RWPE2 (cell line): ENCODE measurements around the gene ALLC.
A peak's percentile ranks its signal among the peaks of the same experiment; 100 is the strongest.

Experiments used
- ATAC-seq: fragments of 200-7000 bp; cut with Tn5 transposase; 3 replicates; pipeline ENCODE4 v1.9.1; 2021; ENCODE audit warnings: low read depth
- DNase-seq: peaks from one replicate; pipeline ENCODE4 v3.0.0-alpha.2; 2020; ENCODE audit warnings: low spot score
- H3K27ac ChIP-seq: fragments of 450-650 bp; 2 replicates; pipeline ENCODE4 v1.5.1; 2017; ENCODE audit warnings: mild to moderate bottlenecking; ENCODE audit not compliant: poor library complexity, severe bottlenecking
- H3K27me3 ChIP-seq: fragments of 250-450 bp; sonication (Bioruptor Pico); 2 replicates; pipeline ENCODE4 v1.5.1; 2021; ENCODE audit warnings: mild to moderate bottlenecking, moderate library complexity; ENCODE audit not compliant: insufficient read depth, poor library complexity, severe bottlenecking
- H3K36me3 ChIP-seq: fragments of 250-450 bp; sonication (Bioruptor Pico); 2 replicates; pipeline ENCODE4 v1.5.1; 2020; ENCODE audit warnings: low read depth, mild to moderate bottlenecking, moderate library complexity
- H3K4me1 ChIP-seq: fragments of 250-450 bp; sonication (Bioruptor Pico); 2 replicates; pipeline ENCODE4 v1.5.1; 2021; ENCODE audit warnings: mild to moderate bottlenecking, moderate library complexity; ENCODE audit not compliant: insufficient read depth, poor library complexity, severe bottlenecking
- H3K4me3 ChIP-seq: fragments of 250-450 bp; sonication (Bioruptor Pico); 2 replicates; pipeline ENCODE4 v1.5.1; 2021; ENCODE audit warnings: mild to moderate bottlenecking, moderate library complexity; ENCODE audit not compliant: severe bottlenecking
- H3K9me3 ChIP-seq: fragments of 250-450 bp; sonication (Bioruptor Pico); 2 replicates; pipeline ENCODE4 v1.5.1; 2021; ENCODE audit warnings: mild to moderate bottlenecking, moderate library complexity; ENCODE audit not compliant: severe bottlenecking
- TF ChIP-seq, protein P1 (sequence below): fragments of 450-650 bp; IDR thresholded peaks from one replicate; pipeline ENCODE4 v1.5.1; 2017; ENCODE audit warnings: mild to moderate bottlenecking, moderate library complexity; ENCODE audit not compliant: poor library complexity, severe bottlenecking

The ALLC gene

DNA sequence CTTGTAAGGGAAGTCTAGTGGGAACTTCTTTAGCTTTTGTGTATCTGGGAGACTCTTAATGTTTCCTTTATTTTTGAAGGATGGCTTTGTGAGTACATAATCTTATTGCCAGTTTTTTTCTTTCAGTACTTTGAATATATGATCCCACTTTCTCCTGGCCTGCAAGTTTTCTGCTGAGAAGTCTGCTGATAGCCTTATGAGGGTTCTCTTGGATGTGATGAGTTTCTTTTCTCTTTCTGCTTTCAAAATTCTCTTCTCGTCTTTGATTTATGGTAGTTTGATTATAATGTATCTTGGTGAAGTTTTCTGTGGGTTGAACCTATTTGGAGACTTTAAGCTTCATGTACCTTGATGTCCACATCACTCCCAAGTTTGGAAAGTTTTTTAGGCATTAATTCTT, 35.0 kb upstream of the ALLC start:
- Histone ChIP-seq H3K27me3 (no peaks in the 10 kb centered on the region), H3K27ac (no peak overlapping the region), H3K4me3 (no peak overlapping the region), H3K9me3 (peaks cover 3% of the 10 kb centered on the region), H3K4me1 (peaks cover 13% of the 10 kb centered on the region), H3K36me3 (no peaks in the 10 kb centered on the region)
- TF ChIP-seq, protein P1, sequence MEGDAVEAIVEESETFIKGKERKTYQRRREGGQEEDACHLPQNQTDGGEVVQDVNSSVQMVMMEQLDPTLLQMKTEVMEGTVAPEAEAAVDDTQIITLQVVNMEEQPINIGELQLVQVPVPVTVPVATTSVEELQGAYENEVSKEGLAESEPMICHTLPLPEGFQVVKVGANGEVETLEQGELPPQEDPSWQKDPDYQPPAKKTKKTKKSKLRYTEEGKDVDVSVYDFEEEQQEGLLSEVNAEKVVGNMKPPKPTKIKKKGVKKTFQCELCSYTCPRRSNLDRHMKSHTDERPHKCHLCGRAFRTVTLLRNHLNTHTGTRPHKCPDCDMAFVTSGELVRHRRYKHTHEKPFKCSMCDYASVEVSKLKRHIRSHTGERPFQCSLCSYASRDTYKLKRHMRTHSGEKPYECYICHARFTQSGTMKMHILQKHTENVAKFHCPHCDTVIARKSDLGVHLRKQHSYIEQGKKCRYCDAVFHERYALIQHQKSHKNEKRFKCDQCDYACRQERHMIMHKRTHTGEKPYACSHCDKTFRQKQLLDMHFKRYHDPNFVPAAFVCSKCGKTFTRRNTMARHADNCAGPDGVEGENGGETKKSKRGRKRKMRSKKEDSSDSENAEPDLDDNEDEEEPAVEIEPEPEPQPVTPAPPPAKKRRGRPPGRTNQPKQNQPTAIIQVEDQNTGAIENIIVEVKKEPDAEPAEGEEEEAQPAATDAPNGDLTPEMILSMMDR: no peak
- DNase-seq (no peak), ATAC-seq (no peak)

DNA sequence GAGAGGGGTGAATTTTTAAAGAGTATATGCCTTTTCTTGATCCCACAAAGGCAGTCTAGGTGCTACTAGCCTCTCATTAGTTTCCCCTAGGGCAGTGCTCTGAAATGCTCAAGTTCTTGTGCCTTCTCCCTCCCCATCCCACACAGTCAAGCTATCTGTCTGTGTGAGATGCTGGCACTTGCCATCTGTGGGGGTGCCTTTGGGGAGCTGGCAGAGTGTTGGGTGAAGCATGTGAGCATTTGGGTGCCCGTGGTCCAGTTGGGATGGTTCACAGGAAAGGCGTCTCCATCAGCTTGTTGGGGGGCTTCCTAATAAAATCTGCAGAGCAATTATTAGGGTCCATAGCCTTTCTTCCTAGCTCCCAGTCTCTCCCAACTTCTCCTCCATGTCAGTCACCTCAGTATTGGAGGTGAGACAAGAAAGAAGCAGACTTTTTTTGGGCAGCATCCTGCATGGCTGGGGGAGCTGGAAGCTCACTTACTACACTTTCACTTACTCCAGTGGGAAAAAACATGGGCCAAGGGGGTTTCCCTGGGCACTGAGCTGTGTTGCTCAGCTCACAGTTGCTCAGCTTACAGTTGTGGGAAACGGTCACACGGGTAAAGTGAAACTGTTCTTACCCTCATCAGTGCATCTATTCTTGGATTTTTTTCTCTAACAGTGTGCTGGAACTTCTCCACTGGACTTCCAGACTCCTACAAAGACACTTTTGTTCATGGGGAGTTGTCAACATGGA, 33.8 kb upstream of the ALLC start:
- peaks cover 13% of the 10 kb centered on the region for H3K4me1 ChIP-seq
- peaks cover 3% of the 10 kb centered on the region for H3K9me3 ChIP-seq
- ATAC-seq (no peak), DNase-seq (peak; percentile 19)
- TF ChIP-seq, protein P1: no peak
- no peak overlapping the region for H3K4me3 ChIP-seq
- H3K36me3 ChIP-seq: no peaks in the 10 kb centered on the region
- no peak overlapping the region for H3K27ac ChIP-seq
- no peaks in the 10 kb centered on the region for H3K27me3 ChIP-seq

DNA sequence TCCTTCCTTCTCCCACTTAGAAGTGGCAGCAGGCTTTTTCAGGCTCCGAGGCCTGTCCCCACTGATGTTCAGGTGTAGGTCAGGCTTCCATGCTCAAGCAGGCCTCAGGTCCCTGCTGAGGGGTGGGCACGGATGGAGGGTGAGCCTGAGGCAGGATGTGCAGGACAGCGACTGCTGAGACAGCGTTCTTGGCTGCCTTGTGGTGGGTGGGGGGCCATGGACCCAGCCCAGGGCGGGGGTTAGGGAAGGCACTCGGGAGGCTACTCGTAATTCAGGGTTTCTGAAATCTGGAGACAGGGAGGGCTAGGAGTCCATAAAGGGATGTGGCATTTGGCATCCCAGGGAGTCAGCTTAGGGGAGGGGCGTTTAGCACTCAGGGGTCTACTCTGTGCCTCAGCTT, 32.8 kb upstream of the ALLC start:
- ATAC-seq (no peak), DNase-seq (peak; percentile 34)
- Histone ChIP-seq H3K4me3 (no peak overlapping the region), H3K36me3 (no peaks in the 10 kb centered on the region), H3K27ac (no peak overlapping the region), H3K27me3 (no peaks in the 10 kb centered on the region), H3K9me3 (peaks cover 3% of the 10 kb centered on the region), H3K4me1 (peaks cover 12% of the 10 kb centered on the region)
- TF ChIP-seq, protein P1: no peak

DNA sequence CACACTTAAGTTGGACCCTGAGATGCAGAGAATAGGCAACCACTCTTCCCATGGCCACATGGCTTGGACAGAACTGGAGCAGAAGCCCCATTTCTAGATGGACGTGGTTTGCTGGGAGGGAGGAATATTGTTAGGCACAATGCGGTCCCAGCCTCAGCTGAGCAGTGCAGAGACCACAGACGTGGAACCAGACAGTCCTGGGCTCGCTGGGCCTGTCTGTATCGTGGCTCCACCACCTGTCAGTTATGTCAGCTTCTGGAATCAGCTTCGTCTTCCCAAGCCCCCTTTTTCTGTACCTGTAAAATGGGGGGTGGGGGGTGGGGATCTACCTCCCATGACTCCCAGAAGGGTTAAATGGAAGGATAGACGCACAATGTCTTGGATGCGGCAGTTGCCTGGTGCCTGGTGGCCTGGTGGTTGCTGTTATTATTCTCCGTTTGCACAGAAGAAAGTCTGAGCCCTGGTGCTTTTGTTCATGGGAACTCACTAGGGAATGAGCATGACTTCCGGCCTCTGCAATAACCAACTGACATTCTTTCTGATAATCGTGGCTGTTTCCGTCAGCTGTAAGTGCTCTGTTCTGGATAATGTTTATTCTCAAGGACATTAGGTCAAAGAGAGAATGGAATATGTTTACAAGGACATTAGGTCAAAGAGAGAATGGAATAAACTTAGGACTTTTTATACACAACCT, 31.7 kb upstream of the ALLC start:
- Histone ChIP-seq H3K36me3 (no peaks in the 10 kb centered on the region), H3K4me1 (peaks cover 3% of the 10 kb centered on the region), H3K27ac (no peak overlapping the region), H3K4me3 (no peak overlapping the region), H3K27me3 (no peaks in the 10 kb centered on the region), H3K9me3 (peaks cover 3% of the 10 kb centered on the region)
- TF ChIP-seq, protein P1: no peak
- ATAC-seq (no peak), DNase-seq (peak; percentile 15)
